A549 (cell line): ENCODE measurements around the gene SPARC.

Experiments used
- CEBPB ChIP-seq, 2 experiments: fragments of >200 bp in 1 of 2; sonication (Bioruptor Twin) in 1 of 2; formaldehyde crosslinking in 1 of 2; IDR thresholded peaks; 2 replicates each; pipeline ENCODE4 v1.6.1; 2012 to 2016
- CTCF ChIP-seq: fragments of >200 bp; sonication (Bioruptor Twin); formaldehyde crosslinking; IDR thresholded peaks from 3 replicates; pipeline ENCODE4 v1.5.1; 2016
- ESRRA ChIP-seq: fragments of 150-350 bp; IDR thresholded peaks from 2 replicates; pipeline ENCODE4 v1.6.1; 2014; ENCODE audit warnings: mild to moderate bottlenecking, low read length, borderline replicate concordance
- NR3C1 ChIP-seq: fragments of >200 bp; sonication (Bioruptor Twin); formaldehyde crosslinking; IDR thresholded peaks from 3 replicates; pipeline ENCODE4 v1.6.1; 2017
- POLR2A ChIP-seq: IDR thresholded peaks from 2 replicates; pipeline ENCODE4 v1.6.1; 2012; ENCODE audit warnings: mild to moderate bottlenecking, low read length
- RCOR1 ChIP-seq: fragments of 150-350 bp; IDR thresholded peaks from 2 replicates; pipeline ENCODE4 v1.6.1; 2014; ENCODE audit warnings: antibody characterized with exemption, low read length, low read depth
- TP53 ChIP-seq: fragments of 250-450 bp; sonication (Bioruptor Pico); IDR thresholded peaks from 2 replicates; pipeline ENCODE4 v1.5.0; 2021; ENCODE audit warnings: mild to moderate bottlenecking, moderate library complexity
- TF ChIP-seq, protein P1 (sequence below): fragments of 200-600 bp; sonication (generic); IDR thresholded peaks from 2 replicates; pipeline ENCODE4 v1.6.1; 2016; ENCODE audit warnings: antibody characterized with exemption, mild to moderate bottlenecking, moderate library complexity

DNA sequence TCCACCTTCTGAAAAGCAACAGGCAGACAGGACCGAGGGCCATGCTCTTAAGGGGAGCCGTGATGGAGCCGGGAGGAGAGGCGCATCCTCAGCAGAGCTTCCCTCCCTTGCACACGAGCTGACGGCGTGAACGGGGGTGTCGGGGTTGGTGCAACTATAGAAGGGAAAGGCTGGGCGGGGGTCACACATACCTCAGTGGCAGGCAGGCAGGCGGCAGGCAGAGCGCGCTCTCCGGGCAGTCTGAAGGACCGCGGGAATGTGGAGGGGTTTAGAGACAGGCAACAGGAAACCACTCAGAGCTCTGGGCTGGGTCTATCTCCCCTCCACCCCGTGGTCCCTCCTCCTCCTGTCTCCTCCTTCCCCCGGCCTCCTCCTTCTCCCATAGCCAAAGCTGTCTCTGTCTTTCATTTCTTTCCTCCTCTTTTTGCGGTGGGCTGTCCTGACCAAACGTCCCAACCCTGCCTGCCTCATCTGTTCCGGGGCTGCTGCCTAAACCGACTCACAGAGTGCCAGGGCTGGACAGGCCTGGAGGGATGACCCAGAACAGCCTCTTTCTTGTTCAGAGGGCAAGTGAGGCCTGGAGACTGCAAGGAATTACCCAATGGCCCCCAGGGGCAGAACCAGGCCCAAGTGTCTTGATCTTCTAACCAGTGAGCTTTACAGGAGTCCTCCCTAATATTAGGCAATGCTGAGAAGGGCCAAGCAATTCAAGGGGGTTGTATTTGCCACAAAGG lies at the start of gene SPARC:
- TF ChIP-seq CTCF (no peak), RCOR1 (no peak), CEBPB (IDR thresholded peaks at IDR 0.05) (no peak), POLR2A (no peak), NR3C1 (no peak), ESRRA (no peak), TP53 (CRISPR knock-in tag) (no peak)
- TF ChIP-seq, protein P1, sequence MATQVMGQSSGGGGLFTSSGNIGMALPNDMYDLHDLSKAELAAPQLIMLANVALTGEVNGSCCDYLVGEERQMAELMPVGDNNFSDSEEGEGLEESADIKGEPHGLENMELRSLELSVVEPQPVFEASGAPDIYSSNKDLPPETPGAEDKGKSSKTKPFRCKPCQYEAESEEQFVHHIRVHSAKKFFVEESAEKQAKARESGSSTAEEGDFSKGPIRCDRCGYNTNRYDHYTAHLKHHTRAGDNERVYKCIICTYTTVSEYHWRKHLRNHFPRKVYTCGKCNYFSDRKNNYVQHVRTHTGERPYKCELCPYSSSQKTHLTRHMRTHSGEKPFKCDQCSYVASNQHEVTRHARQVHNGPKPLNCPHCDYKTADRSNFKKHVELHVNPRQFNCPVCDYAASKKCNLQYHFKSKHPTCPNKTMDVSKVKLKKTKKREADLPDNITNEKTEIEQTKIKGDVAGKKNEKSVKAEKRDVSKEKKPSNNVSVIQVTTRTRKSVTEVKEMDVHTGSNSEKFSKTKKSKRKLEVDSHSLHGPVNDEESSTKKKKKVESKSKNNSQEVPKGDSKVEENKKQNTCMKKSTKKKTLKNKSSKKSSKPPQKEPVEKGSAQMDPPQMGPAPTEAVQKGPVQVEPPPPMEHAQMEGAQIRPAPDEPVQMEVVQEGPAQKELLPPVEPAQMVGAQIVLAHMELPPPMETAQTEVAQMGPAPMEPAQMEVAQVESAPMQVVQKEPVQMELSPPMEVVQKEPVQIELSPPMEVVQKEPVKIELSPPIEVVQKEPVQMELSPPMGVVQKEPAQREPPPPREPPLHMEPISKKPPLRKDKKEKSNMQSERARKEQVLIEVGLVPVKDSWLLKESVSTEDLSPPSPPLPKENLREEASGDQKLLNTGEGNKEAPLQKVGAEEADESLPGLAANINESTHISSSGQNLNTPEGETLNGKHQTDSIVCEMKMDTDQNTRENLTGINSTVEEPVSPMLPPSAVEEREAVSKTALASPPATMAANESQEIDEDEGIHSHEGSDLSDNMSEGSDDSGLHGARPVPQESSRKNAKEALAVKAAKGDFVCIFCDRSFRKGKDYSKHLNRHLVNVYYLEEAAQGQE = no peak
